Common myeloid progenitor, CD34-positive (primary cell): Measurements from ENCODE around the gene MMEL1.

Experiments
- CTCF ChIA-PET: fragments of 350-600 bp; sonication (Branson Sonifier 250); formaldehyde crosslinking; loops from one replicate; lab custom pipeline; 2021; ENCODE audit warnings: antibody characterized with exemption; lab: Charles Lee
- POLR2A ChIA-PET: fragments of 350-600 bp; sonication (Branson Sonifier 250); formaldehyde crosslinking; loops from one replicate; lab custom pipeline; 2021; ENCODE audit warnings: antibody characterized with exemption; lab: Charles Lee
- DNase-seq, 3 donors: peaks; one replicate each; pipeline versions ENCODE4 v3.0.0 to v3.0.0-alpha.2; 2013
- H3K27ac ChIP-seq, 2 experiments: 1 replicate in 1 of 2; 2 replicates in 1 of 2; pipeline ENCODE4 v1.7.0; 2013; ENCODE audit warnings: inconsistent platforms in 2 of 2, low read length in 2 of 2, mild to moderate bottlenecking in 2 of 2, low read depth in 1 of 2, moderate library complexity in 1 of 2; ENCODE audit not compliant: severe bottlenecking in 2 of 2, insufficient read depth in 1 of 2, poor library complexity in 1 of 2
- H3K27me3 ChIP-seq, 5 experiments: replicated peaks in 2 of 5; 1 replicate in 3 of 5; 2 replicates in 2 of 5; pipeline versions ENCODE4 v1.6.1 to v1.7.0; 2013; ENCODE audit warnings: low read length in 4 of 5, mild to moderate bottlenecking in 2 of 5, moderate library complexity in 2 of 5, inconsistent platforms in 1 of 5; ENCODE audit not compliant: insufficient read depth in 5 of 5, control insufficient read depth in 4 of 5
- H3K36me3 ChIP-seq, 4 experiments: 1 replicate in 2 of 4; 2 replicates in 2 of 4; pipeline versions ENCODE4 v1.6.1 to v1.7.0; 2013; ENCODE audit warnings: low read length in 3 of 4, control low read depth in 1 of 4, mild to moderate bottlenecking in 1 of 4; ENCODE audit not compliant: control insufficient read depth in 4 of 4, insufficient read depth in 4 of 4
- H3K4me1 ChIP-seq, 4 experiments: 1 replicate in 3 of 4; 2 replicates in 1 of 4; pipeline versions ENCODE4 v1.6.1 to v1.7.1; 2013; ENCODE audit warnings: low read length in 3 of 4, mild to moderate bottlenecking in 3 of 4, control low read depth in 1 of 4, inconsistent platforms in 1 of 4, moderate library complexity in 1 of 4; ENCODE audit not compliant: control insufficient read depth in 4 of 4, insufficient read depth in 4 of 4; ENCODE audit errors: control extremely low read depth in 1 of 4
- H3K4me3 ChIP-seq, 7 experiments: 1 replicate in 4 of 7; 2 replicates in 3 of 7; pipeline versions ENCODE4 v1.5.1 to v1.7.0; 2013; ENCODE audit warnings: mild to moderate bottlenecking in 7 of 7, low read length in 6 of 7, moderate library complexity in 6 of 7, inconsistent platforms in 2 of 7, low read depth in 2 of 7, control low read depth in 1 of 7; ENCODE audit not compliant: insufficient read depth in 4 of 7, control insufficient read depth in 1 of 7; ENCODE audit errors: extremely low read depth in 1 of 7
- H3K9me3 ChIP-seq, 5 experiments: 1 replicate in 4 of 5; 2 replicates in 1 of 5; pipeline versions ENCODE4 v1.6.1 to v1.7.1; 2013; ENCODE audit warnings: low read length in 4 of 5, mild to moderate bottlenecking in 2 of 5, inconsistent platforms in 1 of 5, low read depth in 1 of 5, moderate library complexity in 1 of 5; ENCODE audit not compliant: control insufficient read depth in 4 of 5, insufficient read depth in 2 of 5; ENCODE audit errors: control extremely low read depth in 1 of 5
- WGBS: methylation state at CpG from one replicate; pipeline ENCODE4 v1.1.5; 2013; ENCODE audit not compliant: insufficient coverage; 5-methylcytosine and 5-hydroxymethylcytosine counted together

The MMEL1 gene

DNA sequence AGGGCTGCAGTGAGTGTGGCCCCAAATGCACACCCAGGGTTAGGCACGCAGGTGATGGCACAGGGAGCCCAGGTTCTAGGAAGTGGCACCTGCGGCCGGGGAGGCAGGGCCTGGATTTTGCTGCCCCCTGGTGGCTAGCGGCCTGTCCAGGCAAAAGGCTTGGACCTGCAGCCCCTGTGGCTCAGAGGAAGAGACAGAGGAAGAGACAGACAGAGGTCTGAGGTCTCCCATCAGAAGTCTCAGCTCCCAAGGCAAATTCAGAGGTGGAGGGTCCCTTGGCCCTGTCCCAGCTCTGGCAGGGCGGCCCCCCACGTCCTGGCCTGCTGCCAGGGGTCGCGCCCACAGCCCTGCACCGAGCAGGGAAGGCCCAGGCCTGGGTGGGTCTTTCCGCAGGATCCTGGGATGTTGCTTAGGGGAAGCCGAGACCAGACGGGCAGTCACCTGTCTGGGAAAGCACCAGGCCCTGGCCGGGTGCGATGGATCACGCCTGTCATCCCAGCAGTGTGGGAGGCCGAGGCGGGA, 84.7 kb downstream of the MMEL1 start:
- no peaks in the 10 kb centered on the region for H3K27me3 ChIP-seq
- ChIA-PET POLR2A (interaction anchor here (0.9 to 2.2 kb wide), 5 partner anchors 18 to 135 kb away, joined by 3 to 11 read pairs (median 5); partner anchors contain the start of genes HES5 and PANK4), CTCF (interaction anchor here (0.7 to 4.2 kb wide), 19 partner anchors 9 to 323 kb away, joined by 3 to 52 read pairs (median 4); partner anchors contain the start of genes HES5, MORN1, PANK4 and PRXL2B)
- DNase-seq = peak; percentile 71 to 74 (median 74)
- WGBS = 1% methylated on average over 15 of the region's 17 CpGs
- H3K9me3 ChIP-seq = no peaks in the 10 kb centered on the region
- peaks cover 0 to 61% (median 57%) of the 10 kb centered on the region in 4 experiments for H3K4me1 ChIP-seq
- H3K27ac ChIP-seq = peak overlapping the region; percentile 47 to 89
- H3K4me3 ChIP-seq = peak overlapping the region in 5 of 7 experiments; percentile 36 to 82 (median 61)
- no peaks in the 10 kb centered on the region for H3K36me3 ChIP-seq

- peaks cover 0 to 64% (median 60%) of the 10 kb centered on the region in 4 experiments for H3K4me1 ChIP-seq
- H3K27ac ChIP-seq = peak overlapping the region in 1 of 2 experiments; percentile 89
- ChIA-PET POLR2A (interaction anchor here (0.7 to 2.2 kb wide), 5 partner anchors 9 to 134 kb away, joined by 3 to 11 read pairs (median 4); partner anchors contain the start of genes HES5, PANK4 and TNFRSF14), CTCF (interaction anchor here (0.7 to 4.2 kb wide), 17 partner anchors 9 to 587 kb away, joined by 3 to 52 read pairs (median 4); partner anchors contain the start of genes HES5, PANK4, PRXL2B and TNFRSF14)
- peak in 1 of 3 donors; percentile 52 for DNase-seq
- H3K4me3 ChIP-seq = peak overlapping the region in 5 of 7 experiments; percentile 57 to 82 (median 65)
- WGBS = 9% methylated on average over 14 of the region's 27 CpGs
- H3K9me3 ChIP-seq = no peaks in the 10 kb centered on the region
- H3K36me3 ChIP-seq = no peaks in the 10 kb centered on the region
- H3K27me3 ChIP-seq = no peaks in the 10 kb centered on the region
These were observed 85.4 kb downstream of the MMEL1 start for GRCh38 chr1:2547210-2548067.

DNA sequence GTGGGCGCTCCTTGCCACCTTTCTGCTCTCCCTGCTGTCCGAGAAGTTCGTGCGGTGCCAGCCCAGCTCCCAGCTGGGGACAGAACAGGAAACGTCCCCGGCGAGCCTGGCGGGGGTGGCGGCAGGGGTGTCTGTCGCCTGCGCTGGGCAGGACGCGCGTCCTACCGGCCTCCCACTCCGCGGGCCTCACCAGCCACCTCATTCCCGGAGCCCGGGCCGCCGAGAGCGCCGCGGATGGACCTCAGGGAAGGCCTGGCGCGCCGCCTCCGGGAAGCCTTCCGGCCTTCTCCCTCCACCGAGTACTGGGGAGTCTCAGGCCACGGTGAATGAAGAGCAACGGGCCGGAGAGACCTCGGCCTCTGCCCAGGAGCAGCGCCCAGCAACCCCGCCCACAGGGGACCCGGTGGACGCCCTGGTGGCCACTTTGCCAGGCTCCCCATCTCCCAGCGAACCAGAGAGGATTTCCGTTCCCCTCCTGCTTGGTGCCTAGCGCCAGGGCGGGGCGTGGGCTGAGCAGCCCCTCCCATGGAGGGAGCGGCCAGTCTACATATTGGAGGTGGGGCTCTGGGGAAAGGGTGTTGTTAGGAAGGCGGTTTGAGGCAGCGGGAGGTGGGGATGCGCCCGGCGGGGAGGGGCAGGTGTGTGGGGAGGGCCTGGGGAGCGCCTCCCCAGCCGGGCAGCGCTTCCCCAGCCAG, 86.2 kb downstream of the MMEL1 start:
- ChIA-PET POLR2A (interaction anchor here (1.3 to 2.2 kb wide), 3 partner anchors 16 to 134 kb away, joined by 4 to 11 read pairs (median 5); partner anchors contain the start of genes HES5 and PANK4), CTCF (interaction anchor here (0.7 to 4.2 kb wide), 14 partner anchors 9 to 586 kb away, joined by 3 to 52 read pairs (median 6); partner anchors contain the start of genes HES5, PANK4, PRXL2B and TNFRSF14)
- Histone ChIP-seq H3K36me3 (no peaks in the 10 kb centered on the region), H3K9me3 (no peaks in the 10 kb centered on the region), H3K27ac (peak overlapping the region in 1 of 2 experiments; percentile 68), H3K4me1 (peaks cover 0 to 64% (median 60%) of the 10 kb centered on the region in 4 experiments), H3K27me3 (no peaks in the 10 kb centered on the region), H3K4me3 (peak overlapping the region; percentile 36 to 82 (median 61))
- peak; percentile 68 to 84 (median 80) for DNase-seq
- WGBS = 0% methylated on average over 35 of the region's 52 CpGs

GRCh38 chr1:2545754-2546514, 86.9 kb downstream of the MMEL1 start:
- H3K9me3 ChIP-seq = no peaks in the 10 kb centered on the region
- ChIA-PET CTCF (interaction anchor here (2.7 to 4.2 kb wide), 4 partner anchors 10 to 39 kb away, joined by 8 to 52 read pairs (median 21); partner anchors contain the start of genes HES5, PANK4, PRXL2B and TNFRSF14), POLR2A (interaction anchor here (0.6 to 1.5 kb wide), 5 partner anchors 16 to 305 kb away, joined by 3 to 4 read pairs (median 3); partner anchors contain the start of genes HES5 and PANK4)
- no peaks in the 10 kb centered on the region for H3K36me3 ChIP-seq
- WGBS = under 1% methylated on average over 22 of the region's 43 CpGs
- peak overlapping the region in 1 of 2 experiments; percentile 68 for H3K27ac ChIP-seq
- DNase-seq = peak; percentile 86 to 90 (median 90)
- H3K4me1 ChIP-seq = peaks cover 0 to 66% (median 63%) of the 10 kb centered on the region in 4 experiments
- peak overlapping the region in 6 of 7 experiments; percentile 36 to 82 (median 63) for H3K4me3 ChIP-seq
- H3K27me3 ChIP-seq = peaks cover 0 to 4% (median 0%) of the 10 kb centered on the region in 5 experiments

GRCh38 chr1:2544875-2545640, 87.8 kb downstream of the MMEL1 start:
- Histone ChIP-seq H3K27ac (peak overlapping the region in 1 of 2 experiments; percentile 34), H3K9me3 (no peaks in the 10 kb centered on the region), H3K4me3 (no peak overlapping the region), H3K36me3 (no peaks in the 10 kb centered on the region), H3K4me1 (peaks cover 0 to 68% (median 64%) of the 10 kb centered on the region in 4 experiments), H3K27me3 (peaks cover 0 to 13% (median 2%) of the 10 kb centered on the region in 5 experiments)
- CTCF ChIA-PET = interaction anchor here (2.6 to 4.2 kb wide), 4 partner anchors 11 to 40 kb away, joined by 8 to 52 read pairs (median 14); partner anchors contain the start of genes HES5, PANK4, PRXL2B and TNFRSF14
- POLR2A ChIA-PET = interaction anchor here (0.7 to 0.9 kb wide), 3 partner anchors 15 to 34 kb away, joined by 3 to 4 read pairs (median 3); partner anchors contain the start of genes HES5 and PANK4
- WGBS = 95% methylated on average over 15 of the region's 19 CpGs
- DNase-seq = no peak
